GM04504 (cell line): ENCODE data around the gene EDN1.
"Not testable (repeated sequence)": the region's sequence is repeated elsewhere in the genome, so short reads cannot be mapped to it uniquely, and the experiment has no call there.

Experiments
- DNase-seq: peaks from one replicate; pipeline ENCODE4 v3.0.0-alpha.2; 2012; ENCODE audit warnings: low read depth

EDN1 gene

GRCh38 chr6:12294851-12295536, 4.8 kb downstream of the EDN1 start:
- no peak for DNase-seq

GRCh38 chr6:12295558-12296254, 5.5 kb downstream of the EDN1 start:
- DNase-seq: no peak

- DNase-seq: peak; percentile 83
Measured at GRCh38 chr6:12296255-12296573, 6.1 kb downstream of the EDN1 start.

- no peak for DNase-seq
Measured at GRCh38 chr6:12296604-12297003, 6.4 kb downstream of the EDN1 start.

GRCh38 chr6:12297363-12298016, 7.3 kb downstream of the EDN1 start:
- no peak for DNase-seq

- no peak for DNase-seq
Measured at GRCh38 chr6:12298017-12298978, 8.1 kb downstream of the EDN1 start.

GRCh38 chr6:12298995-12299394, 8.8 kb downstream of the EDN1 start:
- no peak for DNase-seq

GRCh38 chr6:12301018-12301417, 10.9 kb downstream of the EDN1 start:
- no peak for DNase-seq

- no peak for DNase-seq
Measured at GRCh38 chr6:12304487-12304886, 14.3 kb downstream of the EDN1 start.

GRCh38 chr6:12309070-12309469, 18.9 kb downstream of the EDN1 start:
- no peak for DNase-seq

GRCh38 chr6:12311106-12311505, 20.9 kb downstream of the EDN1 start:
- no peak for DNase-seq

GRCh38 chr6:12312736-12313135, 22.6 kb downstream of the EDN1 start:
- peak; percentile 43 for DNase-seq

GRCh38 chr6:12313306-12313991, 23.3 kb downstream of the EDN1 start:
- DNase-seq: no peak

- no peak for DNase-seq
Measured at GRCh38 chr6:12313992-12314589, 23.9 kb downstream of the EDN1 start.

GRCh38 chr6:12314751-12315150, 24.6 kb downstream of the EDN1 start:
- DNase-seq: no peak

- no peak for DNase-seq
Measured at GRCh38 chr6:12315292-12316081, 25.3 kb downstream of the EDN1 start.

- no peak for DNase-seq
Measured at GRCh38 chr6:12318749-12319148, 28.6 kb downstream of the EDN1 start.

GRCh38 chr6:12320074-12320473, 29.9 kb downstream of the EDN1 start:
- not testable (repeated sequence) for DNase-seq

- DNase-seq: no peak
Measured at GRCh38 chr6:12324099-12324498, 33.9 kb downstream of the EDN1 start.

- no peak for DNase-seq
Measured at GRCh38 chr6:12324748-12325147, 34.6 kb downstream of the EDN1 start.
